ENCODE measurements around the gene MKI67. TPM values are rescaled to one million over a fixed set of nuclear protein-coding genes. Genes with fewer than 3 reads are reported as not detected.

Gene MKI67
- total and polyA plus RNA-seq, 10 of the 15 experiments (the other 5 are each of a cell fraction or from before 2014, with no cell fraction given) = 22.3 to 183 (median 82.9) TPM

- TF ChIP-seq, protein P1, sequence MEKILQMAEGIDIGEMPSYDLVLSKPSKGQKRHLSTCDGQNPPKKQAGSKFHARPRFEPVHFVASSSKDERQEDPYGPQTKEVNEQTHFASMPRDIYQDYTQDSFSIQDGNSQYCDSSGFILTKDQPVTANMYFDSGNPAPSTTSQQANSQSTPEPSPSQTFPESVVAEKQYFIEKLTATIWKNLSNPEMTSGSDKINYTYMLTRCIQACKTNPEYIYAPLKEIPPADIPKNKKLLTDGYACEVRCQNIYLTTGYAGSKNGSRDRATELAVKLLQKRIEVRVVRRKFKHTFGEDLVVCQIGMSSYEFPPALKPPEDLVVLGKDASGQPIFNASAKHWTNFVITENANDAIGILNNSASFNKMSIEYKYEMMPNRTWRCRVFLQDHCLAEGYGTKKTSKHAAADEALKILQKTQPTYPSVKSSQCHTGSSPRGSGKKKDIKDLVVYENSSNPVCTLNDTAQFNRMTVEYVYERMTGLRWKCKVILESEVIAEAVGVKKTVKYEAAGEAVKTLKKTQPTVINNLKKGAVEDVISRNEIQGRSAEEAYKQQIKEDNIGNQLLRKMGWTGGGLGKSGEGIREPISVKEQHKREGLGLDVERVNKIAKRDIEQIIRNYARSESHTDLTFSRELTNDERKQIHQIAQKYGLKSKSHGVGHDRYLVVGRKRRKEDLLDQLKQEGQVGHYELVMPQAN (conservative IDR thresholded peaks at IDR 0.05) = no peak
- no peak for TF ChIP-seq SP1 (IDR thresholded peaks at IDR 0.05; ENCODE audit: low read depth, low read length)
- no peak for TF ChIP-seq RELA (IDR thresholded peaks at IDR 0.05; ENCODE audit: borderline replicate concordance, partially characterized antibody)
- TF ChIP-seq, protein P2, sequence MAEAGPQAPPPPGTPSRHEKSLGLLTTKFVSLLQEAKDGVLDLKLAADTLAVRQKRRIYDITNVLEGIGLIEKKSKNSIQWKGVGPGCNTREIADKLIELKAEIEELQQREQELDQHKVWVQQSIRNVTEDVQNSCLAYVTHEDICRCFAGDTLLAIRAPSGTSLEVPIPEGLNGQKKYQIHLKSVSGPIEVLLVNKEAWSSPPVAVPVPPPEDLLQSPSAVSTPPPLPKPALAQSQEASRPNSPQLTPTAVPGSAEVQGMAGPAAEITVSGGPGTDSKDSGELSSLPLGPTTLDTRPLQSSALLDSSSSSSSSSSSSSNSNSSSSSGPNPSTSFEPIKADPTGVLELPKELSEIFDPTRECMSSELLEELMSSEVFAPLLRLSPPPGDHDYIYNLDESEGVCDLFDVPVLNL (IDR thresholded peaks at IDR 0.05; ENCODE audit: low read depth, low read length) = no peak
Measured at GRCh38 chr10:128064108-128064969, 61.9 kb downstream of the MKI67 start (continued).

- Histone ChIP-seq H3K27me3 (replicated peaks in 1 of 2; ENCODE audit: control insufficient read depth in 2 of 2, insufficient read depth in 2 of 2, low read length in 1 of 2) (no peaks in the 10 kb centered on the region), H3K4me2 (ENCODE audit: control insufficient read depth, insufficient read depth) (peak overlapping the region; percentile 73)
- peak in 1 of 2 experiments; percentile 96; a peak in 2 of 3 replicates for TF ChIP-seq EGR1 (IDR thresholded peaks at IDR 0.05; ENCODE audit: borderline replicate concordance in 1 of 2, low read depth in 2 of 2, low read length in 2 of 2)
- TF ChIP-seq USF1 (IDR thresholded peaks at IDR 0.05; ENCODE audit: borderline replicate concordance, extremely low read length, insufficient read depth, low read depth, low read length) = no peak
- peak; percentile 66; the same call in 1 of the 2 replicates for TF ChIP-seq SPI1 (IDR thresholded peaks at IDR 0.05; ENCODE audit: borderline replicate concordance, insufficient read depth, low read depth, low read length)
- TF ChIP-seq NRF1 (conservative IDR thresholded peaks at IDR 0.05; ENCODE audit: low read depth, low read length) = no peak
- peak; percentile 60 for TF ChIP-seq TCF12 (IDR thresholded peaks at IDR 0.05; ENCODE audit: low read depth, low read length)
- TF ChIP-seq ATF7 (IDR thresholded peaks at IDR 0.05; ENCODE audit: low read depth) = peak; percentile 11; the same call in 1 of the 2 replicates
- TF ChIP-seq PBX3 (IDR thresholded peaks at IDR 0.05; ENCODE audit: insufficient replicate concordance, low read depth, low read length) = peak; percentile 89
- peak; percentile 23; the same call in 1 of the 2 replicates for TF ChIP-seq RUNX3 (IDR thresholded peaks at IDR 0.05; ENCODE audit: low read length)
- TF ChIP-seq BCL11A (IDR thresholded peaks at IDR 0.05; ENCODE audit: low read depth, low read length) = peak; percentile 36; the same call in 1 of the 2 replicates
- 0 out of 4 replicates have a peak, but pooled peaks of 1 of the 2 experiments have one; percentile 1 for TF ChIP-seq EP300 (IDR thresholded peaks at IDR 0.05; ENCODE audit: borderline replicate concordance in 1 of 2, control insufficient read depth in 1 of 2, low read depth in 2 of 2, low read length in 2 of 2)
Measured at GRCh38 chr10:128063736-128064107, 62.5 kb downstream of the MKI67 start.

More at GRCh38 chr10:128063736-128064107, 62.5 kb downstream of the MKI67 start:
- Histone ChIP-seq H3K4me1 (ENCODE audit: control insufficient read depth, insufficient read depth, low read length) (peaks cover 36% of the 10 kb centered on the region), H3K4me3 (peak overlapping the region; percentile 37; the same call in 1 of the 2 replicates), H2AFZ (ENCODE audit: control insufficient read depth, low read depth, low read length) (peak overlapping the region; percentile 10), H3K79me2 (ENCODE audit: control insufficient read depth, insufficient read depth, low read length) (no peaks in the 10 kb centered on the region), H3K9me3 (replicated peaks; ENCODE audit: control insufficient read depth, insufficient read depth, low read length) (no peaks in the 10 kb centered on the region), H3K27ac (ENCODE audit: control insufficient read depth, insufficient read depth) (peak overlapping the region; percentile 76), H3K9ac (ENCODE audit: control insufficient read depth, insufficient read depth, low read length) (peak overlapping the region; percentile 35; the same call in 1 of the 2 replicates), H4K20me1 (ENCODE audit: control insufficient read depth, insufficient read depth) (no peaks in the 10 kb centered on the region), H3K36me3 (ENCODE audit: control insufficient read depth in 2 of 2, insufficient read depth in 2 of 2, low read length in 1 of 2) (peaks cover 0 to 8% of the 10 kb centered on the region in 2 experiments; a peak in 2 of 4 replicates)
- in situ Hi-C loops (cut with MboI) = no loop called here
- ChIA-PET SMC1A (ENCODE audit: uncharacterized antibody, unreplicated experiment) (interaction anchor here (0.7 to 5.0 kb wide), 8 partner anchors 13 to 87 kb away, joined by 3 to 116 read pairs (median 4); no protein-coding TSS in a partner anchor), RAD21 (ENCODE audit: unreplicated experiment) (interaction anchor here (2.1 to 5.5 kb wide), 3 partner anchors 16 to 28 kb away, joined by 6 to 82 read pairs (median 25); no protein-coding TSS in a partner anchor), CTCF (interaction anchor here (0.6 to 5.0 kb wide), 8 partner anchors 9 to 86 kb away, joined by 3 to 73 read pairs (median 8); no protein-coding TSS in a partner anchor), POLR2A (interaction anchor here (0.8 to 10.2 kb wide), 5 partner anchors 14 to 60 kb away, joined by 4 to 117 read pairs (median 5); no protein-coding TSS in a partner anchor)
- no peak for FAIRE-seq
- intact Hi-C loops (cut with micrococcal nuclease; ENCODE audit: unreplicated experiment) = loop anchor here (1.0 kb wide), 1 partner anchor 16 kb away; no protein-coding TSS in a partner anchor
- peak; percentile 37 for ATAC-seq
- BruUV-seq (replicated peaks) = no TSS peak
- no peak for DNase-seq (ENCODE audit: low read depth, low spot score)
- 8% methylated on average over 7 of the region's 7 CpGs for WGBS (ENCODE audit: insufficient coverage, insufficient replicate concordance, low lambda C conversion rate, missing lambda C conversion rate)
